Hepatocyte (in vitro differentiated cells): Measurements from ENCODE around the gene CHRNE.

Experiments used
- CTCF ChIP-seq: fragments of 200-600 bp; sonication (generic); IDR thresholded peaks from 2 replicates; pipeline ENCODE4 v1.5.1; 2016; ENCODE audit warnings: antibody characterized with exemption, mild to moderate bottlenecking; ENCODE audit not compliant: poor library complexity
- EZH2phosphoT487 ChIP-seq: fragments of 200-600 bp; sonication (generic); IDR thresholded peaks from one replicate; pipeline ENCODE4 v1.6.1; 2018; ENCODE audit warnings: antibody characterized with exemption, mild to moderate bottlenecking, low read depth, moderate library complexity; ENCODE audit not compliant: unreplicated experiment, severe bottlenecking

- TF ChIP-seq CTCF: peak; percentile 79
- no peak for TF ChIP-seq EZH2phosphoT487
Observed at GRCh38 chr17:4881761-4882555, 20.9 kb downstream of the CHRNE start.
